ENCODE results near the gene ANK3. TPM values are rescaled to one million over a fixed set of nuclear protein-coding genes. Genes with fewer than 3 reads are reported as not detected.
A peak's percentile ranks its signal among the peaks of the same experiment; 100 is the strongest.

ANK3 gene
- total RNA-seq, 1 experiment from 2014 or later = 9.6 TPM

DNA sequence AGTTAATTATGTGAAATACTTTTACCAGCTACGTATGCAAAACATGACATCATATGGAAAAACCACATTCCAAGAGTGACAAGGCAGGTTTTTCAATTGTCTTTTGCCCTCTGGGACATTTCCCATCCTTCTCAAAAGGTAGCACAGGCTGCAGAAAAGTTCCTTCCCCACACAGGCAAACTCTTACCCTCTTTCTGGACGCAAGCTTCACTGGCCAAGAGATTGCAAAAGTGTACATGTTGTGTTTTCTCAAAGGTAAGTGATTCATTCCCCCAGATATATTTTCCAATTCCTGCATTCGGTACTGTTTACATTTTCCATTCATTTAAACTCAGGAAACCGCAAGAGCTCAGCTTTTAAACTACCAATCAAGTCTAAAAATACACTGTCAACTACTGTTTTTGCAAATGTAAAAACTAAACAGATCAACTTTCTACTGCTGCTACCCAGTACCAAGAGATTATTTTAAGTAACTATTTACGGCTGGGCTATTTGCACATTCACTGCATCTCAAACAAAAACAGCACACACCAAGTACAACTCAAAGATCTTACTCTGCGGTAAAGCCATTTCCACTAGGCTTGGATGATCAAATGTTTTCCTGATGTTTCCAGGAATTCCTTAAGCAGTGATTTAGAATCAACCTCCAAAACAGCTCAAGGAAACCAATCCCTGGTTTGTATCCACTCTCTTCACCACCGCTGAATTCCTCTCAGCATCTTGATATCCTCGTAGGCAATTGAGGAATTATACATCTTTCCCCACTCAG is 249.7 kb downstream of the ANK3 start:
- DNase-seq (ENCODE audit: low spot score) = no peak
- in situ Hi-C loops (cut with HindIII; ENCODE audit: low sequenced_read_pairs) = no loop called here

DNA sequence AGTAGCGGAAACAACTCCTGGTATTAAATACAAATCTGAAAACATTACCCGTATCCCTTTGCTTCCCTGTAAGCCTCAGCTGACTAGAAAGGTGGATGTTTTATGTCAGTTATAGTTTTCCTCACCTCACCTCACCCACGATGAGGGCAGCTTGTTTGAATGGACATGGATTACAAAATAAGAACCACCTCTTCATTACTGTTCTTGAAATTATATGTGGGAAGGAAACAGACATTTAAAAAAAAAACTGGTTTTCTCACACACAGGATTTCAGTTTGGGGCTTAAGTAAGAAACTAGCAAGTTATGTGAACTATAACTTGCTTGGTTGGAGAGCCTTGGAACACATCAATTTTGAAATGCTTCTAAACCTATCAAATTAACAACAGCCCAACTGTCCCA is 250.4 kb downstream of the ANK3 start:
- in situ Hi-C loops (cut with HindIII; ENCODE audit: low sequenced_read_pairs) = no loop called here
- DNase-seq (ENCODE audit: low spot score) = no peak

DNA sequence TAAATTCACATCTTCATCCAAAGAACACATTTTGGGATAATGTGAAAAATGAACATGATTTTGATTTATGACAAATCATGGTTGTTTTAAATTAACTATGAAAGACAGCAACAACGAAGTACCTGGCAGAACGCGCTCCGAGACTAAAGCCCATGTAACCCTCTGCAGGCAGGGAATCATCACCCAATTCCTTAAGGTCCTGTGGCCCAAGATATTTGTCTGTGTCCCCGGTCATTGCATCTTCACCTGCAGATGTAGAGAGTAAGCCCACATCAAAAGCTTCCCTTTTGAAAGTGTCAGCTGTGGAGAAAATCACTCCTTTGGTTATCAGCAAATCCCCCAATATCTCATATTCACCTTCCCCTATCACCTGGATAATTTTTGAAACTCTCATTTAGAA is 250.8 kb downstream of the ANK3 start:
- DNase-seq (ENCODE audit: low spot score) = no peak
- in situ Hi-C loops (cut with HindIII; ENCODE audit: low sequenced_read_pairs) = no loop called here

- in situ Hi-C loops (cut with HindIII; ENCODE audit: low sequenced_read_pairs) = no loop called here
- no peak for DNase-seq (ENCODE audit: low spot score)
These were observed 251.6 kb downstream of the ANK3 start for GRCh38 chr10:60138026-60138425.

- DNase-seq (ENCODE audit: low spot score) = no peak
- in situ Hi-C loops (cut with HindIII; ENCODE audit: low sequenced_read_pairs) = no loop called here
These were observed 252.2 kb downstream of the ANK3 start for GRCh38 chr10:60137292-60137992.

- DNase-seq (ENCODE audit: low spot score) = no peak
- in situ Hi-C loops (cut with HindIII; ENCODE audit: low sequenced_read_pairs) = no loop called here
These were observed 254.7 kb downstream of the ANK3 start for GRCh38 chr10:60135020-60135419.

- in situ Hi-C loops (cut with HindIII; ENCODE audit: low sequenced_read_pairs) = no loop called here
- DNase-seq (ENCODE audit: low spot score) = no peak
These were observed 255.1 kb downstream of the ANK3 start for GRCh38 chr10:60134548-60134947.

- DNase-seq (ENCODE audit: low spot score) = no peak
- in situ Hi-C loops (cut with HindIII; ENCODE audit: low sequenced_read_pairs) = no loop called here
These were observed 259.5 kb downstream of the ANK3 start for GRCh38 chr10:60130130-60130579.

GRCh38 chr10:60125895-60126294 is 263.8 kb downstream of the ANK3 start:
- in situ Hi-C loops (cut with HindIII; ENCODE audit: low sequenced_read_pairs) = no loop called here
- no peak for DNase-seq (ENCODE audit: low spot score)

DNA sequence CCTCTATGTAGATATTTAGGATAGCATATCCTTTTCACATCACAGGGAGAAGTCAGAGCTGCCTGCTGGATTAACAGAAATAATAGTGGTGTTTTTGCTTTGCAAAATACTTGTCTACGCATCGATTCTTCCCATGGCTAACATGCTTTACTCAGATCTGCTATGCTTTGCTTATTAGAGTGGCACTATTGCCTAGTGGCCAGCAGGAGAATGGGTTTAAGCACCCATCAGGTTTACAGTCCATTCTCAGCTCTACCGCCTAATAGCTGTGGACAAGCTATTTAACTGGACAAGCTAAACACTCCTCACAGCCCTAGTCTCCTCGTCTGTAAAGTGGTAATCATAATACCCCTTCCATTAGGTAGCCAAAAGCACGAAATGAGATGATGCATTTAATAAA is 265.1 kb downstream of the ANK3 start:
- DNase-seq (ENCODE audit: low spot score) = no peak
- in situ Hi-C loops (cut with HindIII; ENCODE audit: low sequenced_read_pairs) = no loop called here

- DNase-seq (ENCODE audit: low spot score) = no peak
- in situ Hi-C loops (cut with HindIII; ENCODE audit: low sequenced_read_pairs) = no loop called here
These were observed 266.0 kb downstream of the ANK3 start for GRCh38 chr10:60123668-60124067.

DNA sequence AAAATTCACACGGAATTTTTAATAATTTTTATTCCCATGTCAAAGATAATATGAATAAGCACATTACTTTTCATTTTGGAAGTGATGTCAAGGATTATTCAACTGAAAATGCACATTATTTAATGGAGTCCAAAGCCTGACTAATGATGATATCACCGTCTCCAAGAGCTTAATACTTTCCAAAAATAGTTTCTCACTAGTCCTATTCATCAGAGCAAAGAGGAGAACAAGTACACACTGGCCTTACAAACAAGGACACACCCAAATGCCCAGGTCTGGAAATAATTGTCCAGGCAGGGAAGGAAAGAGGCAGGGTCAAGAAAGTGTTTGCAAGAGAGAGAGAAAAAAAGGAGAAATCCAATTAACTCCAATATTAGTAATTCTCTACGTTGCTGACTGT is 266.5 kb downstream of the ANK3 start:
- in situ Hi-C loops (cut with HindIII; ENCODE audit: low sequenced_read_pairs) = no loop called here
- DNase-seq (ENCODE audit: low spot score) = no peak

DNA sequence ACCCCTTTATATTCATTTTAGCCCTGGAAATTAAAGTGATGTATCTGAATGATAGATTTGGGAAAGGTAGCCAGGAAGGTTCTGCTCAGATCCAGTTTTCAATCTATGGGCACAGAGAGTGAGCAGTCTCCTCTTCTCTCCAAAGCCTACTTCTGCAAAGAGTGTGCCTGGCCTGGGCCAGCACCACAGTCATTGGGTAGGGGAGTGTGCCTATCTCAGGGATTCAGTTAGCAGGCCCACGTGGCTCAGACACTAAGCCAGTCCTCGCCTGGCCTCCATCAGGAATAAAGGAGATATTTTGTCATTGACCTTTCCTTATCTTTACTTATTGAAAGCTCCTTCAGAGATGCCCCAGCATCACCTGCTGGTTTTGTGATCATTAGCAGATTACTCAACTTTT is 267.5 kb downstream of the ANK3 start:
- in situ Hi-C loops (cut with HindIII; ENCODE audit: low sequenced_read_pairs) = no loop called here
- DNase-seq (ENCODE audit: low spot score) = no peak

DNA sequence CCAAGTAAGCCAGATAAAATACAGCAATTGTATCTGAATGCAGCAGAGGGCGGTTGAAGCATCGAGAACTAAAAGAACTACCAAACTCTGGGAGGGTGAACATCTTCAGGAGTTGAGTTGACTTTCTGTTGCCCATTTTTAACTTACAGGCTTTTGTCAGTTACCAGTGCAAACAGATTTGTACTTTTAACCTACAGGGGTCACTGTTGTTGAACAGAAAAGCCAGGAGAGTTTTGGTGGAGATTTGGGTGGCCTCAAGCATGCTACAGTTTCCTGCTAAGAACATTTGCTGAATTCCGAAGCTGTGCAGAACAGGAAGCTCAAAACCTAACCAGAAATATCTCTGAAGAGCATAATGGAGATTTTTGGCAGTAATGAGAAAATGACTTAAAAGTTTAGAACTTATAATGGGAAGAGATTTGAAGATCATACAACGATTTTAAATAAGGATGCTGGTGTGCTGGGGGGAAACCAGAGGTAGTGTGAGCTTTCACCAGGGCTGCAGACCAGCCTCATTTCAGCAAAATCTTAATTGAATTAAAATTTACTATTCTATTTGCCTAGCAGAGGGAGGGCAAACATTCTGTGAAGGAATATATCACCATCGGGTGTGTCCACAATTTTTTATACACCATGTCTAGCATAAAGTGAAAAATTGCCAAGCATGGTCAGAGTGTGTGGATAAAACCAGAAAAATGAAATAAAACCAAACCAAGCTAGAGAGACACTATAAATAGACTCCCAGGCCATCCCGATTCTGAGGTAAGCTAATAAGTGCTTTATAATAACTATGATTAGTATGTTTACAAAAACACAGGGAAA is 274.7 kb downstream of the ANK3 start:
- in situ Hi-C loops (cut with HindIII; ENCODE audit: low sequenced_read_pairs) = no loop called here

GRCh38 chr10:60110739-60111138 is 278.9 kb downstream of the ANK3 start:
- in situ Hi-C loops (cut with HindIII; ENCODE audit: low sequenced_read_pairs) = no loop called here
- no peak for DNase-seq (ENCODE audit: low spot score)

More for the DNA sequence above, 274.7 kb downstream of the ANK3 start:
- DNase-seq (ENCODE audit: low spot score) = peak; percentile 76

GRCh38 chr10:60107308-60107976 is 282.2 kb downstream of the ANK3 start:
- DNase-seq (ENCODE audit: low spot score) = no peak

DNA sequence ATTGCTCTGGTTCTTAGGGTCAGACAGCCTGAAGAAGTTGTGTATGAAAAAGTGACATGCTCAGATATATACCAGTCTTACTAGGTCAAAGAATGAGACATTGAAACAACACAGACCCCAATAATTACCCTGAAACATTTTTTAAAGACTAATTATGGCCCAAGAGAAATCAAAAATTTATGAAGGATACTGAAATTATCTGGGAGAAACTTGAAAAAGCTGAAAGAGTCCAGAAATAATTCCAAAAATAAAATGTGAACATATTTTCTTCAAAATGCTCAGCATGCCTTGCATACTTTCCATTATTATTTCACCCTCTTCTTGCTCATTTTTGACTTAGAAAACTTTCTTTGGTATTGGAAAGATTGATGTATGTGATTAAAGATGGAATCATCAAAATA is 284.4 kb downstream of the ANK3 start:
- in situ Hi-C loops (cut with HindIII; ENCODE audit: low sequenced_read_pairs) = no loop called here
- DNase-seq (ENCODE audit: low spot score) = no peak

More at GRCh38 chr10:60107308-60107976, 282.2 kb downstream of the ANK3 start:
- in situ Hi-C loops (cut with HindIII; ENCODE audit: low sequenced_read_pairs) = no loop called here

DNA sequence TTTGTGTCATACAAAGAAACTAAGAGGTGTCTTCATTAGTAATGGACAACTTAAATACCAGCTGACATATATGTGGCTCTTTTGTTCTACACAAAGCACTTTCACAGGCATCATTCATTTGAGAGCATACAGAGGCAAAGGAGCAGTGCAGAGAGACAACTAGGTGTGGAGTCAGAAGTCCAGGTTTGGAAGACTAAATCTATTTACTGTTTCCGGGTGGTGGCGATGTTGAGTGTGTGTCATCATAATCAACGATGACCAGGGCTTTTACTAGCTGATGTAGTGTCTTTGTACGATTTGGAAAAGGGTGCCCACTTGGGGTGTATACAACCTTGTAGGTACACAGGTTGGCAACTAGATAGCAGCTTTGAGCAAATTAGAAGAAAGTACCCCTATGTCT is 287.9 kb downstream of the ANK3 start:
- in situ Hi-C loops (cut with HindIII; ENCODE audit: low sequenced_read_pairs) = no loop called here

GRCh38 chr10:60099998-60100747 is 289.5 kb downstream of the ANK3 start:
- in situ Hi-C loops (cut with HindIII; ENCODE audit: low sequenced_read_pairs) = no loop called here
- peak; percentile 83 for DNase-seq (ENCODE audit: low spot score)

More for the DNA sequence above, 287.9 kb downstream of the ANK3 start:
- peak; percentile 50 for DNase-seq (ENCODE audit: low spot score)

All from G401 (cell line).